Measurements from ENCODE around the gene APOL2. TPM values are rescaled to one million over a fixed set of nuclear protein-coding genes. Genes with fewer than 3 reads are reported as not detected.
"Not testable (repeated sequence)": the region's sequence is repeated elsewhere in the genome, so short reads cannot be mapped to it uniquely, and the experiment has no call there.

The APOL2 gene
- total RNA-seq, 1 donor from 2014 or later, result 19.3 TPM

DNA sequence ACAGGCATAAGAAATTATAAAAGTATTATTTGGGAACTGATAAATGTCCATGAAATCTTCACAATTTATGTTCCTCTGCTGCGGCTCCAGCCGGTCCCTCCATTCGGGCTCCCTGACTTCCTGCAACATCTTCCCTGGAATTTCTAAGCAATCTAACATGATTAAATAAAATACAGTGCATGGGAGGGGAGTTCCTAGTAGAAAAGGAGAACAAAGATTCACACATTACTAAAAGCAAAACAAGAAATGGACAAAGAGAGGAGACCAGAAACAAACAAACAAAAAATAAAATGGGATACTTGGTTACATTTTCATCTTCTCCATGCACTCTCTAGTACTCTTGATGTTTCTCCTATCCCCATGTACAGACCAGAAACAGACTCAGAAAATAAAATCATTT, 29.1 kb downstream of the APOL2 start:
- no peak overlapping the region for H3K4me3 Mint-ChIP-seq (ENCODE audit: low read depth)
- H3K4me1 Mint-ChIP-seq (ENCODE audit: low read depth), result no peaks in the 10 kb centered on the region
- H3K36me3 Mint-ChIP-seq (ENCODE audit: insufficient read depth), result no peaks in the 10 kb centered on the region
- H3K27ac Mint-ChIP-seq, result no peak overlapping the region
- TF ChIP-seq, protein P1, sequence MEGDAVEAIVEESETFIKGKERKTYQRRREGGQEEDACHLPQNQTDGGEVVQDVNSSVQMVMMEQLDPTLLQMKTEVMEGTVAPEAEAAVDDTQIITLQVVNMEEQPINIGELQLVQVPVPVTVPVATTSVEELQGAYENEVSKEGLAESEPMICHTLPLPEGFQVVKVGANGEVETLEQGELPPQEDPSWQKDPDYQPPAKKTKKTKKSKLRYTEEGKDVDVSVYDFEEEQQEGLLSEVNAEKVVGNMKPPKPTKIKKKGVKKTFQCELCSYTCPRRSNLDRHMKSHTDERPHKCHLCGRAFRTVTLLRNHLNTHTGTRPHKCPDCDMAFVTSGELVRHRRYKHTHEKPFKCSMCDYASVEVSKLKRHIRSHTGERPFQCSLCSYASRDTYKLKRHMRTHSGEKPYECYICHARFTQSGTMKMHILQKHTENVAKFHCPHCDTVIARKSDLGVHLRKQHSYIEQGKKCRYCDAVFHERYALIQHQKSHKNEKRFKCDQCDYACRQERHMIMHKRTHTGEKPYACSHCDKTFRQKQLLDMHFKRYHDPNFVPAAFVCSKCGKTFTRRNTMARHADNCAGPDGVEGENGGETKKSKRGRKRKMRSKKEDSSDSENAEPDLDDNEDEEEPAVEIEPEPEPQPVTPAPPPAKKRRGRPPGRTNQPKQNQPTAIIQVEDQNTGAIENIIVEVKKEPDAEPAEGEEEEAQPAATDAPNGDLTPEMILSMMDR (IDR thresholded peaks at IDR 0.05; ENCODE audit: unreplicated experiment), result no peak
- peaks cover 4% of the 10 kb centered on the region for H3K9me3 Mint-ChIP-seq (ENCODE audit: low read depth)
- DNase-seq (ENCODE audit: low spot score, unreplicated experiment), result no peak
- H3K27me3 Mint-ChIP-seq, result no peaks in the 10 kb centered on the region

DNA sequence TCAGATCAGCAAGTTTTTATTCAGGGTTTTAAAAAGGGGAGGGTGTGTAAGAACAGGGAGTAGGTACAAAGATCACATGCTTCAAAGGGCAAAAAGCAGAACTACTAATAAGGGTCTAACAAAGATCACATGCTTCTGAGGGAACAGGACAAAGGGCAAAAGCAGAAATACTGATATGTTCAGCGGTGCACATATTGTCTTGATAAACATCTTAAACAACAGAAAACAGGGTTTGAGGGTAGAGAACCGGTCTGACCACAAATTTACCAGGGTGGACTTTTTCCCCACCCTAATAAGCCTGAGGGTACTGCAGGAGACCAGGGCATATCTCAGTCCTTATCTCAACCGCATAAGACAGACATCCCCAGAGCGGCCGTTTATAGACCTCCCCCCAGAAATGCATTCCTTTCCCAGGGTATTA, 29.8 kb downstream of the APOL2 start:
- not testable (repeated sequence) for H3K27me3 Mint-ChIP-seq; DNase-seq (ENCODE audit: low spot score, unreplicated experiment); H3K4me3 Mint-ChIP-seq (ENCODE audit: low read depth); H3K4me1 Mint-ChIP-seq (ENCODE audit: low read depth); H3K27ac Mint-ChIP-seq; H3K9me3 Mint-ChIP-seq (ENCODE audit: low read depth); H3K36me3 Mint-ChIP-seq (ENCODE audit: insufficient read depth)

DNA sequence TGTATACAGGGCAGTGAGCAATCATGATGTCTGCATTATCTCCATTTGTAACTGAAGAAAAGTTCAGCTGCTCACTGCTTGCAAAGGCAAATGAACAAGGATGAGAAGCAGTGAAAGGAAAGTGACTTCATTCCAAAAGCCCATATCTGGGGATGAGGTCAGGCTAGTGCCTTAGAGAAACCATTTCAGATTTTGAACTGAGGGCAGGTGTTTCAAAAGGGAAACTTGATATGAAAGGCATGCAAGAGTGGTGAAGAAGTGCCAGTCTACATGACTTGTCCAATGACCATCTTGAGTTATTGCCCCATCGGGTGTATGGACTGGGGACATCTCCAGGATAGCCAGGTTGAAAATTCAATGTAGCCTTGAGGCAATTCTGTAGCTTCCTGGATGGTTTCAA, 30.4 kb downstream of the APOL2 start:
- Mint-ChIP-seq H3K27me3 (no peaks in the 10 kb centered on the region), H3K36me3 (ENCODE audit: insufficient read depth) (no peaks in the 10 kb centered on the region), H3K9me3 (ENCODE audit: low read depth) (peaks cover 4% of the 10 kb centered on the region), H3K27ac (no peak overlapping the region), H3K4me3 (ENCODE audit: low read depth) (no peak overlapping the region), H3K4me1 (ENCODE audit: low read depth) (peaks cover 4% of the 10 kb centered on the region)
- TF ChIP-seq, protein P1 (IDR thresholded peaks at IDR 0.05; ENCODE audit: unreplicated experiment), result no peak
- no peak for DNase-seq (ENCODE audit: low spot score, unreplicated experiment)

- Mint-ChIP-seq H3K27me3 (no peaks in the 10 kb centered on the region), H3K4me1 (ENCODE audit: low read depth) (peaks cover 9% of the 10 kb centered on the region), H3K36me3 (ENCODE audit: insufficient read depth) (no peaks in the 10 kb centered on the region), H3K4me3 (ENCODE audit: low read depth) (no peak overlapping the region), H3K9me3 (ENCODE audit: low read depth) (peaks cover 4% of the 10 kb centered on the region), H3K27ac (no peak overlapping the region)
- DNase-seq (ENCODE audit: low spot score, unreplicated experiment), result no peak
- TF ChIP-seq, protein P1 (IDR thresholded peaks at IDR 0.05; ENCODE audit: unreplicated experiment), result no peak
Measured at GRCh38 chr22:36208162-36208765, 31.1 kb downstream of the APOL2 start.

DNA sequence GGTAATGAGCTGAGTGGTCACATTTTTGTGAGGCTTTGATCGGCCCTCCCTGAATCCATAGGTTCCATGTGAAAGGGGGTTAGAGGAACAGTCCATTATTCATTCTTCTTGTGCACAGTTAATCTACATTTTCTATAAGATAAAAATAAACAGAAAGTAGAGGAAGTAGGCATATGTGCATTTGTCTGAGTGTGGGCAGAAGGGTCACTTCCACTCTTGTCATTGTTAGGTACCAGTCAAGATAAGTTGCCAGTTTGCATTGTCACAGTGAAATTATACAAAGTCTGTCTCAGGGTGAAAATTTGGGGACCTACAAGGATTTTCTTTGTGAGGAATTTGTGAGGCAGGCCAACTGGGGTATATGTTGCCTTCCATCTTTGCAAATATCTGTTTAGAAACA, 33.1 kb downstream of the APOL2 start:
- Mint-ChIP-seq H3K27me3 (no peaks in the 10 kb centered on the region), H3K4me1 (ENCODE audit: low read depth) (peaks cover 15% of the 10 kb centered on the region), H3K4me3 (ENCODE audit: low read depth) (no peak overlapping the region), H3K36me3 (ENCODE audit: insufficient read depth) (no peaks in the 10 kb centered on the region), H3K27ac (no peak overlapping the region), H3K9me3 (ENCODE audit: low read depth) (peaks cover 4% of the 10 kb centered on the region)
- DNase-seq (ENCODE audit: low spot score, unreplicated experiment), result no peak
- TF ChIP-seq, protein P1 (IDR thresholded peaks at IDR 0.05; ENCODE audit: unreplicated experiment), result no peak

DNA sequence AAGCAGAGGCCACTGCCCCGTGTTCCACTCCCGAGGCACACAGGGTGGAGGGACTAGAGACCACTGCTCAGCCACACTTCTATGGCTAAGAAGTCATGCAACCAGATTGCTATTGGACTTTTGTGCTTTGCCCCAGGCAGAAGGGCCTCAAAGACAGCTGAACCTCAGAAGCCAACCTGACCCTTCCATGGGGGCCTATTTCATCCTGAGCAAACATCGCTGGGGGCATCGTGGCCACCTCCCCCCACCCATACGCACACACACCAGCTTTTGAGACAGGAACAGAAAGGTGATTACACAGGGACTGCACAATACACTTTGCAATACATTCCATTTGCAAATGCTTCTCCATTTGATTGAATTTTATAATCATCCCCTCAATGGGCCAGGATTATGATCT, 33.8 kb downstream of the APOL2 start:
- H3K4me1 Mint-ChIP-seq (ENCODE audit: low read depth), result peaks cover 15% of the 10 kb centered on the region
- not testable (repeated sequence) for H3K4me3 Mint-ChIP-seq (ENCODE audit: low read depth); H3K27ac Mint-ChIP-seq; H3K36me3 Mint-ChIP-seq (ENCODE audit: insufficient read depth); DNase-seq (ENCODE audit: low spot score, unreplicated experiment); H3K9me3 Mint-ChIP-seq (ENCODE audit: low read depth); H3K27me3 Mint-ChIP-seq

Measured in progenitor cell of endocrine pancreas (in vitro differentiated cells).